ENCODE data around the gene IL18. TPM values are rescaled to one million over a fixed set of nuclear protein-coding genes. Genes with fewer than 3 reads are reported as not detected.
"Not testable (repeated sequence)": the region's sequence is repeated elsewhere in the genome, so short reads cannot be mapped to it uniquely, and the experiment has no call there.

IL18 gene
- total and polyA plus RNA-seq, 2 donors from 2014 or later, result 25.2 to 37.4 TPM

DNA sequence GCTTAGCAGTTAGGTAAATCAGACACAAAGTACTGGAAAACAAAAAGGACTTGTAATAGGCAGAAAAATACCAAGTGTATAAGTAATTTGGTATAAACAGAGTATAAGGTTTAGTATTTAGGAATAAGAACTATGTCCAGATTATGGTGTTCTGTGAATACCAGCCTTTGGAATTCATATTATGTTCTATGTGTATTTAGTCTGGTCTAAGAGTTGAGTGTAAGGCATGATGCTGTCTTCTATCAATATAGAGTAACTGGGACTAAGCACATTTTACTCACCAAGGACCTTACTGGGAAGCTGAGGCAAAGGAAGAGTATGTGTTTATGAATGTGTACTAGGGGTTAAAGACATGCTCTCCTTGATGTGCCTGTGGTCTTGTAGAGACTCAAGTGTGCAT is 67.7 kb downstream of the IL18 start:
- Histone ChIP-seq H3K27me3 (ENCODE audit: control insufficient read depth, insufficient read depth, low read length) (no peaks in the 10 kb centered on the region), H3K27ac (ENCODE audit: low read depth in 2 of 2, low read length in 2 of 2) (no peak overlapping the region), H3K9me3 (ENCODE audit: control insufficient read depth in 2 of 3, insufficient read depth in 1 of 3, low read length in 3 of 3) (no peaks in the 10 kb centered on the region), H3K4me3 (ENCODE audit: low read length in 3 of 3) (no peak overlapping the region), H3K9ac (ENCODE audit: low read length in 3 of 3) (no peak overlapping the region), H3K4me1 (ENCODE audit: control insufficient read depth in 2 of 3, insufficient read depth in 2 of 3, low read depth in 1 of 3, low read length in 3 of 3) (no peaks in the 10 kb centered on the region), H3K36me3 (ENCODE audit: control insufficient read depth in 2 of 3, insufficient read depth in 3 of 3, low read length in 3 of 3) (peaks cover 3 to 31% (median 14%) of the 10 kb centered on the region in 3 donors)
- DNase-seq (no peak), FAIRE-seq (no peak)
- intact Hi-C loops (cut with DNase I), result no loop called here
- TF ChIP-seq, protein P1, sequence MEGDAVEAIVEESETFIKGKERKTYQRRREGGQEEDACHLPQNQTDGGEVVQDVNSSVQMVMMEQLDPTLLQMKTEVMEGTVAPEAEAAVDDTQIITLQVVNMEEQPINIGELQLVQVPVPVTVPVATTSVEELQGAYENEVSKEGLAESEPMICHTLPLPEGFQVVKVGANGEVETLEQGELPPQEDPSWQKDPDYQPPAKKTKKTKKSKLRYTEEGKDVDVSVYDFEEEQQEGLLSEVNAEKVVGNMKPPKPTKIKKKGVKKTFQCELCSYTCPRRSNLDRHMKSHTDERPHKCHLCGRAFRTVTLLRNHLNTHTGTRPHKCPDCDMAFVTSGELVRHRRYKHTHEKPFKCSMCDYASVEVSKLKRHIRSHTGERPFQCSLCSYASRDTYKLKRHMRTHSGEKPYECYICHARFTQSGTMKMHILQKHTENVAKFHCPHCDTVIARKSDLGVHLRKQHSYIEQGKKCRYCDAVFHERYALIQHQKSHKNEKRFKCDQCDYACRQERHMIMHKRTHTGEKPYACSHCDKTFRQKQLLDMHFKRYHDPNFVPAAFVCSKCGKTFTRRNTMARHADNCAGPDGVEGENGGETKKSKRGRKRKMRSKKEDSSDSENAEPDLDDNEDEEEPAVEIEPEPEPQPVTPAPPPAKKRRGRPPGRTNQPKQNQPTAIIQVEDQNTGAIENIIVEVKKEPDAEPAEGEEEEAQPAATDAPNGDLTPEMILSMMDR (IDR thresholded peaks at IDR 0.05; ENCODE audit: borderline replicate concordance, extremely low read depth, insufficient read depth), result no peak

DNA sequence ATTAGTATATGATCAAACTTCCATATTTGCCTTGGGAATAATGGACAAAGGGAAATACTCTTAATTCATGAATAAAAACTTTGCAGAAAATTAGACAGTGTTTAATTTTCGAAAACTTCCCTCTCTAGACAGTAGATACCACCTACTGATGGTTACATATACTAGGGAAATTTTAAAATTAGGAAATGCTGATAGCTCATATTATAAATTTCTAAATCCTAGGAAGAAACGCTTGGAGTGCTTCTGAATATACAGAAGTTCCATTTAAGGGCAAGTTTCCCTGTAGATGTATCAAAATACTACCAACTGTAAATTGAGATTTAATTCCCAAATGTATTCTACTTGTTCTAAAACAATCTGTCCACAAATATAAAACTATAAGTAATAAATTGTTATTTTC is 68.6 kb downstream of the IL18 start:
- H3K9me3 ChIP-seq (ENCODE audit: control insufficient read depth in 2 of 3, insufficient read depth in 1 of 3, low read length in 3 of 3); H3K4me3 ChIP-seq (ENCODE audit: low read length in 3 of 3); H3K9ac ChIP-seq (ENCODE audit: low read length in 3 of 3); H3K4me1 ChIP-seq (ENCODE audit: control insufficient read depth in 2 of 3, insufficient read depth in 2 of 3, low read depth in 1 of 3, low read length in 3 of 3); intact Hi-C loops (cut with DNase I); FAIRE-seq; DNase-seq; H3K27ac ChIP-seq (ENCODE audit: low read depth in 2 of 2, low read length in 2 of 2); H3K27me3 ChIP-seq (ENCODE audit: control insufficient read depth, insufficient read depth, low read length): not testable (repeated sequence)
- H3K36me3 ChIP-seq (ENCODE audit: control insufficient read depth in 2 of 3, insufficient read depth in 3 of 3, low read length in 3 of 3), result peaks cover 4 to 35% (median 17%) of the 10 kb centered on the region in 3 donors

Other genes with a start within 250 kb of the IL18 start
- gene C11orf52, start 245.2 kb downstream of the IL18 start, total RNA-seq, result 27.8 TPM
- 103 TPM for gene C11orf52, start 245.2 kb downstream of the IL18 start, polyA plus RNA-seq (ENCODE audit: insufficient read depth, low read depth, low replicate concordance)
- 29.5 TPM for gene DIXDC1, start 226.8 kb downstream of the IL18 start, total RNA-seq
- gene DIXDC1, start 226.8 kb downstream of the IL18 start, polyA plus RNA-seq (ENCODE audit: insufficient read depth, low read depth, low replicate concordance), result 7.3 TPM
- 33.1 TPM for gene DLAT, start 138.7 kb downstream of the IL18 start, total RNA-seq
- gene DLAT, start 138.7 kb downstream of the IL18 start, polyA plus RNA-seq (ENCODE audit: insufficient read depth, low read depth, low replicate concordance), result 27.5 TPM
- gene PIH1D2, start 90.1 kb downstream of the IL18 start, total RNA-seq, result 7.5 TPM
- 6.6 TPM for gene PIH1D2, start 90.1 kb downstream of the IL18 start, polyA plus RNA-seq (ENCODE audit: insufficient read depth, low read depth, low replicate concordance)
- gene NKAPD1, start 89.8 kb downstream of the IL18 start, total RNA-seq, result 21.5 TPM
- gene NKAPD1, start 89.8 kb downstream of the IL18 start, polyA plus RNA-seq (ENCODE audit: insufficient read depth, low read depth, low replicate concordance), result 14.3 TPM
- gene TIMM8B, start 77.3 kb downstream of the IL18 start, total RNA-seq, result 51.3 TPM
- gene TIMM8B, start 77.3 kb downstream of the IL18 start, polyA plus RNA-seq (ENCODE audit: insufficient read depth, low read depth, low replicate concordance), result 167 TPM
- 111 TPM for gene SDHD, start 77.2 kb downstream of the IL18 start, total RNA-seq
- gene SDHD, start 77.2 kb downstream of the IL18 start, polyA plus RNA-seq (ENCODE audit: insufficient read depth, low read depth, low replicate concordance), result 288 TPM
- gene TEX12, start 3.3 kb upstream of the IL18 start, total RNA-seq, result not detected
- gene TEX12, start 3.3 kb upstream of the IL18 start, polyA plus RNA-seq (ENCODE audit: insufficient read depth, low read depth, low replicate concordance), result not detected
- 9.6 TPM for gene BCO2, start 11.4 kb upstream of the IL18 start, total RNA-seq
- 6.9 TPM for gene BCO2, start 11.4 kb upstream of the IL18 start, polyA plus RNA-seq (ENCODE audit: insufficient read depth, low read depth, low replicate concordance)
- 40.6 TPM for gene PTS, start 62.3 kb upstream of the IL18 start, total RNA-seq
- 76.4 TPM for gene PTS, start 62.3 kb upstream of the IL18 start, polyA plus RNA-seq (ENCODE audit: insufficient read depth, low read depth, low replicate concordance)
- gene PLET1, start 96.8 kb upstream of the IL18 start, total RNA-seq, result not detected
- gene PLET1, start 96.8 kb upstream of the IL18 start, polyA plus RNA-seq (ENCODE audit: insufficient read depth, low read depth, low replicate concordance), result not detected